ENCODE measurements around the gene DTYMK.

DNA sequence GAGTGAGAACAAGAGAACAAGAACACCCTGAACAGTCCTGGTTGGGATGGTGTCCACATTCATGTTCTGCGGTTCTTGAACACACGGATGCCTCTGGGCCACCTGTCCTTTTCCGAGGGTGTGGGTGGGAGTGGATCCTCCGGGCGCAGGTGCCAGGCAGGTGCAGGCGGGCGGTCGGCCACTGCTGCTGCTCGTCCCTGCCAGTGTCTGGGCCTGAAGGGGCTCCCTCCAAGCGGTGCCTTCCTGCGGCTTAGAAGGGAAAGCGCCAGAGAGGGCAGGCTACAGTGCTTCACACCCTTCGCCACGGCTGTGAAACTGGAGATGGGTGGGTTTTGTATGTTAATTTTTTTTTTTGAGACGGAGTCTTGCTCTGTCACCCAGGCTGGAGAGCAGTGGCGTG lies 39.8 kb upstream of the DTYMK start:
- TF ChIP-seq POLR2A (IDR thresholded peaks at IDR 0.05; ENCODE audit: low read length), result no peak
- TF ChIP-seq GATA1 (IDR thresholded peaks at IDR 0.05; ENCODE audit: low read depth, low read length), result no peak
